ENCODE measurements around the gene LGR5. TPM values are rescaled to one million over a fixed set of nuclear protein-coding genes. Genes with fewer than 3 reads are reported as not detected.
"Not testable (repeated sequence)": the region's sequence is repeated elsewhere in the genome, so short reads cannot be mapped to it uniquely, and the experiment has no call there.

LGR5 gene
- total RNA-seq, 1 donor from 2014 or later, result not detected

DNA sequence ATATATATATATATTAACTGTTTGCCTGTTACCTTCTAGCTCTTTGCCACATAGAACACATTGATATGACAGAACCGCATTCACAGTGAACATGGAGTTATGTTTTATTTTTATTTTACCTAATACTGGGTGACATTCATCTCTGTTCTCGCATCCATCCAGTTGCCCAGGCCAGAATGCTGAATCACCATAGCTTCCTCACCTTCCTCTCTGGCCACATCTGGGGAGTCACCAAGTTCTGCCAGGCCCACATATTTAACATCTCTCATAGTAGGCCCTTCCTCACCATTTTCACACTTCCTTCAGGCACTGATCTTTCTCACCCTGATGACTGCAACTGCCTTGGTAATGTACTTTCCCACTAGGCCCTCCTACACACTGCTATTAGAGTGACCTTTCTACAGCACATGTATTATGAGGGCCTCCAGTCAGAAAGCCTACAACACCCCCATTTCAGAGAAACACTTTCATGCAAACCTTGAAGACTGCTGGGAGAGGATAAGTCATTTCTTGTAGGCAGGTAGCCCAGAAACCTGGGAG, 106.8 kb downstream of the LGR5 start:
- intact Hi-C loops (cut with micrococcal nuclease), result no loop called here

DNA sequence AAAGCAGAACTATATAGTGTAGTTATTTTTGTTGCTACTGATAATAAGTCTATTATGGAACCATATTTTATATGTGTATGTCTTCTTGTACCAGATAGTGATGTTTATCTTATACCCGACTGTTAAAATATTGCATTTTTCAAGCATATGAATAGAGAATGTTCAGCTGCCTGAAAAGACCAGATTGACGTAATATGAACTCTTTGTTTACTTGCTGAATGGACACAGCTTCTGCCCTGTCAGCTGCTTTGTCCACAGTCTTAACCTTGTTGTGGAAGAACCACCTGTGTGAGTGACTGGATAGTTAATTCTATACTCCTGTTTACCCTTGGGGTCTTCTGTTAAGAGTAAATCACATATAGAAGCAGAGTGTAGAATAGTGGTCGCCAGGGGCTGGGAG, 109.3 kb downstream of the LGR5 start:
- intact Hi-C loops (cut with micrococcal nuclease), result no loop called here

DNA sequence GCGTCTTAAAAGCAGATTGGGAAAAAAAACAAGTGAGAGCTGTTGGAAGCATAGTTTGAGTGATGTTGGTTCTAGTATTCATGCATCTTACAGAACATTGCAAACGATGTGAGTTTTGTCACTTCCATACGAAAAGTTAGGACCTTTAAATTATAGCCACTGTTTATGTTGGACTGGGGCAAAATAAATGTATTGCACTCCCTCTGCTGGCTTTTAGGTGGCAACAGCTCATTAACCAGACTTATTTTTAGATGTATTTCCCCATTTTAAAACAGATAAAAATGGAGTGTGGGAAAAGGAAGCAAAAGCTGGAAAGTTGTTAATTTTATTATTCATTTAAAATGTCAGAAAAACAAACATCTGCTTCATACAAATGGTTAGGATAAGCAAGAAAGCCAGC, 111.9 kb downstream of the LGR5 start:
- intact Hi-C loops (cut with micrococcal nuclease), result loop anchor here (2.0 kb wide), 1 partner anchor 137 kb away; no protein-coding TSS in a partner anchor

DNA sequence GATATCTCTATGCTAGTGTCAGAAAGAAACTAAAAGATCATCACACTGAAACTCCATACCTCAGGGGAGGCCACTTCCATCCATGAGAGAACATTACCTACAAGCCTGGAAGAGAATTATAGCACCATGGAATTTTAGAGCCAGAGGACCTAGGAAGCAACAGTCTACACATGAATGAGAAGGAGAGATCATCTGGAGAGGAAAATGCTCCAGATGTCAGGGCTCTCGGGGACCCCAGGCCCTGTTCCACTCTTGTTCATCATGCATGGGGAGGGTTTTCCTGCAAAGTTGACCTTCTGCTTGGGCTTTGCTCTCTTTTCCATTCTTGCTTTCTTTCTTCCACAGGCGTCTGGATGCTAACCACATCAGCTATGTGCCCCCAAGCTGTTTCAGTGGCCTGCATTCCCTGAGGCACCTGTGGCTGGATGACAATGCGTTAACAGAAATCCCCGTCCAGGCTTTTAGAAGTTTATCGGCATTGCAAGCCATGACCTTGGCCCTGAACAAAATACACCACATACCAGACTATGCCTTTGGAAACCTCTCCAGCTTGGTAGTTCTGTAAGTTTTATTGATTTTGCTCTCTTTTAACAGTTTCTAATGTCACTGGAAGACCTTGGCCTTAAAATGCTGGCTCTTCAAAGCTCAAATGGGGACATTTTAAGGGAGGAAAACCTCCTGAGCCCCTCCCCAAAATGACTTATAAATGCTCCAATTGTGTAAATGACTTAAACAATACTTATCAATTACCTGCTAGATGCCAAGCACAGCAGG, 113.3 kb downstream of the LGR5 start:
- intact Hi-C loops (cut with micrococcal nuclease), result no loop called here

DNA sequence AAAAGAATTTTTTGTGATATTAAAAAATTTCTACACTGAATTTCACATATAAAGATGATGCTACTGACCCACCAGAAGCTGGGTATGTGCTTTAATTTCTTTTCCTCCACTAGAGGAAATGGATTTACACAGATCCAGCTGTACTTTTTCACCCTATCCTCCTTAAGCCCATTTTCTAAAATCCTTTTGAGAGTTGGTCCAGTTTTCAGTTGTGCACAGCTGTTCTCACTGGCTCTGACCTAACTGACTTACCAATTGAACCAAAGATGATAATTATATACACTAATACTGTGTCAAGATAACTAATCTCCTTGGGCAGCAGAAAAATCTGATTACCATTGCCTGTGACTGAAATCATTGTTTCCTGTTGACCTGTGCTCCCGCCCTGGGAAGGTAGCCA, 115.6 kb downstream of the LGR5 start:
- intact Hi-C loops (cut with micrococcal nuclease), result no loop called here

DNA sequence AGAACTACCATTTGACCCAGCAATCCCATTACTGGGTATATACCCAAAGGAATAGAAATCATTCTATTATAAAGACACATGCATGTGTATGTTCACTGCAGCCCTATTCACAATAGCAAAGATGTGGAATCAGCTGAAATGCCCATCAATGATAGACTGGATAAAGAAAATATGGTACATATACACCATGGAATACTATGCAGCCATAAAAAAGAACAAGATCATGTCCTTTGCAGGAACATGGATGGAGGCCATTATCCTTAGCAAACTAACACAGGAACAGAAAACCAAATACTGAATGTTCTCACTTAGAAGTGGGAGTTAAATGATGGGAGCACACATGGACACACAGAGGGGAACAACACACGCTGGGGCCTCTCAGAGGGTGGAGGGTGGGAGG, 116.2 kb downstream of the LGR5 start:
- intact Hi-C loops (cut with micrococcal nuclease), result not testable (repeated sequence)

DNA sequence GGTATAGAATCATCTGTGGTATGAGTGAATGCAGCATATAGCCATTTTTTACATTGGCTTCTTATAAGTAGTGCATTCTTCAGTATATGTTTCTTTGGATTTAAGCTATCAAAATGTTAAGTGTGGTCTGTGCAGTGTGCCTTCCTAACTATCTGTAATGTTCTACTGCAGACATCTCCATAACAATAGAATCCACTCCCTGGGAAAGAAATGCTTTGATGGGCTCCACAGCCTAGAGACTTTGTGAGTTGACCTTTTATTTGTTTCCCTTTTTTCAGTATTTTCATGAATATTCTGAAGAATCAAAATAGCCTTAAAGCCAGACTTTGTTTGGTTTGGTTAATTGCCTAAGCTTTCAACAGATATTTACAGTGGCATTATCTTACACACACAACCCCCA, 116.8 kb downstream of the LGR5 start:
- intact Hi-C loops (cut with micrococcal nuclease), result no loop called here

DNA sequence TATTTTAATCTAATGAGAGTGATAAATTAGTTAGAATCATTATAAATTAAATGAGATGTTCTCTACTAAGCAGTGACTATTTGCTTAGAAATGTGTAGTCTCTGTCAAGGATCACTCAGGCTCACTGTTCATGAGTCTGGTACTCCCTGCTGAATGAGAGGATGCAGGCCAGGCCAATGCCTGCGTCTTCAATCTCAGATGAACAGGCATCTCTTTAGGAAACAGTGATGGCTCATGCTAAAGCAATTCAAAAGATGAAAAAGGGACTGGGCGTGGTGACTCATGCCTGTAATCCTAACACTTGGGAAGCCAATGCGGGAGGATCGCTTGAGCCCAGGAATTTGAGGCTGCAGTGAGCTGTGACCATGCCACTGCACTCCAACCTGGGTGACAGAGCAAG, 117.3 kb downstream of the LGR5 start:
- intact Hi-C loops (cut with micrococcal nuclease), result no loop called here

DNA sequence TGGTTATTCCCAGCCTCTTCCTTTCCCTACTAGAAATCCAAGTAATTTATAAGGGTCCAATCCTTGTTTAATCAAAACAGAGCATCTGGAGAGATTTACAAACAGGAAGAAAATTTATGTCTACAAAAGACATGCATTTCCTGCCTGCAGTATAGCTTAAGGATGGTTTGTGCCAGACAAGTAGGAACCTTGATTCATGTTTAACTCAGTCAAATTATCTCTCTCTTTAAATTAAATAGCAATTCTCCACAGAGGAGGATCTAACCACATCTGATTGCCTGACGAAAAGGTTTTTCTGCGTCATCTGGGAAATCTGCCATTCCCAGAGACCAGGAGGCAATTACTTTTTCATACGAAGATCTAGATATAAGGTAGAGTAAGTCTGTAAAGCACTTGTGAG, 118.8 kb downstream of the LGR5 start:
- intact Hi-C loops (cut with micrococcal nuclease), result no loop called here

DNA sequence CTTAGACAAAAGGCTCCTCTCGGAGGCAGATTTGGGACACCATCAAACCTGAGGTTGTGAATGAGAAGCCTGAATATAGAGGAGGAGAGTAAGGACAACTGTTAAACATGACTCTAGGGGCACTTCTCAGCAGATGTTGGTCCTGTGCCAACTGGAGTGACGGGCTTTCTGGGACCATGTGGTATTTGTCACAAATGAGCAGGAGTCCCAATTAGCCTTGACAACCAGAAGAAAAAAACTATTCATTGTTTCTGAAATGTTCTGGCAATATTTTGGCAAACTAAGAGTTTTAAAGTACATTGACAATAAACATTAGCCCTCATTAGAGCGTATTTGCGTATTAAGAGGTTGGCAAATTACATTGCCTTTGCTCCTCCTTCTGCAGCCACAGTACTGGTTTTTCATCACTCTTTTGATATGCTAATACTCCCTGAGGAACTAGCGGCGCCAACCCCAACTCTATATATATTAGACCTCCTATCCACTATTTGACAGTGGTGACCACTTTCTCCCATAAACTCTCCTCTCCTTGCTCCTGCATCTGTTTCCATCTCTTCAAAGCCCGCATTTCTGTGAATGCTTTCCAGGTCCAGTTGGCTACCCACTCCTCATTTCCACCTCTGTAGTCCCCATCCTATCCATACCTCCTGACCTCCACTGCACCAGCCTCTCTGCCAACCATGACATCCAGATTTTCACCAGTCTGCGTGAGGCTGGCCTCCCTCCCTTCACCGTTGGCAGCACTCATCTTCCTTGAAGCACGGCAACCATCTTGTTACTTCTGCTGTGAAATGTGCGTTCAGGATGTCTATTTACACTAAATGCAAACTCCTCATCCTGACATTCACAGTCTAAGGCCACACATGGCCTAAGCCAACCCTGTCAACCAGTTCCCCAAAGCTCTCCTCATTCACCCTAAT, 123.3 kb downstream of the LGR5 start:
- intact Hi-C loops (cut with micrococcal nuclease), result no loop called here

DNA sequence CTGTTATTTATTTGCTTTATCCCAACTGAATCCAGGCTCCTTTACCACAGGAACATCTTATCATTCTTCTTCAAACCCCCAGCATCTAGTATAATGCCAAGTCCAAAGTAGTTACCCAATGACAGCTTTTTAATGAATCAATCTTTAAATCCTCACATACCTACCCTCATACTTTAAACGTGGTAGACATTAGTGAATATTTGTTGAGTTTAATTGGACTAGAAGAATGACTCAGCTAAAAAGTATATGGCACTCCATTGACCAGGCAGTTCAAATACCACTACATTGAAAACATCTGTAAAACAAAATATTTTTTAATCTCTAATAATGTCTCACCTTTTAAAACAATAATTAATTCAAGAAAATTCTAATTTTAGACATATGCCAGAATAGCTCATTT, 125.9 kb downstream of the LGR5 start:
- intact Hi-C loops (cut with micrococcal nuclease), result no loop called here

DNA sequence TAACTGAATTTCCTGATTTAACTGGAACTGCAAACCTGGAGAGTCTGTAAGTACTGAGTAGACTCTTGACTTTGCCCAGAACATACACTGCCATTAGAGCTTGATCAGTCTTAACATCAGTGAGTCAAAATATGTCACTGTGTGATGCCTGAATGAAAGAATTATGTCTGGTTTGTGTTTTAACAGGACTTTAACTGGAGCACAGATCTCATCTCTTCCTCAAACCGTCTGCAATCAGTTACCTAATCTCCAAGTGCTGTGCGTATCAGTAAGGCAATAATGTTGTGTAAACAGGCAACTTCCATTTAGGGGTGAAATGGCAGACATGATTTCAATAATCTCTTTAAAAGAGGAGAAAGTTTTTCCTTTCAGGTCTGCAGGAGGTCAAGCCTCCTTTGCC, 127.1 kb downstream of the LGR5 start:
- intact Hi-C loops (cut with micrococcal nuclease), result no loop called here

DNA sequence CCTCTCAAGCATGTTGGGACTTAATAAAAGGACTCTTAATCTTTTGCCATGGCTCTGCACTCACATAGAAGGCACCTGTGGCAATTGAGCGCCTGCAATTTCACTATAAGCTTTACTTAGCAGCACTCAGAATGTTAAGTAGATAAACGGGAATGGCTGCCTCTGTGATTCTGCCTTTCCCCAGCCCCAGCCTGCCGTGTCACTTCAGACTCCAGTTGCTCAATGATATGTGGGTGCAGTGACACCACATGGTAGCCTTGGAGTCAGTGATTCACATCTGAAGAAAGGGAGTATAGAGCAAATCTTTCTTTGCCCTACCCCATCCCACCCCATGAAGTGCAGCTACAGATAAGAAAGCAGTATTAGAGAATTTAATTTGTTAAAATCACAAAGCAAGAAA, 127.9 kb downstream of the LGR5 start:
- intact Hi-C loops (cut with micrococcal nuclease), result no loop called here

DNA sequence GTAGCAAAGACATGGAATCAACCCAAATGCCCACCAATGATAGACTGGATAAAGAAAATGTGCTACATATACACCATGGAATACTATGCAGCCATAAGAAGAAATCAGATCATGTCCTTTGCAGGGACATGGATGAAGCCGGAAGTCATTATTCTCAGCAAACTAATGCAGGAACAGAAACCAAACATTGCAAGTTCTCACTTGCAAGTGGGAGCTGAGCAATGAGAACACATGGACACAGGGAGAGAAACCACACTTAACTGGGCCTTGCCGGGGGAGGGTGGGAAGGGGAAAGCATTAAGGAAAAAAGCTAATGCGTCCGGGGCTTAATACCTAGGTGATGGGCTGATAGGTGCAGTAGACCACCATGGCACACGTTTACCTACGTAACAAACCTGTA, 130.3 kb downstream of the LGR5 start:
- intact Hi-C loops (cut with micrococcal nuclease), result not testable (repeated sequence)

DNA sequence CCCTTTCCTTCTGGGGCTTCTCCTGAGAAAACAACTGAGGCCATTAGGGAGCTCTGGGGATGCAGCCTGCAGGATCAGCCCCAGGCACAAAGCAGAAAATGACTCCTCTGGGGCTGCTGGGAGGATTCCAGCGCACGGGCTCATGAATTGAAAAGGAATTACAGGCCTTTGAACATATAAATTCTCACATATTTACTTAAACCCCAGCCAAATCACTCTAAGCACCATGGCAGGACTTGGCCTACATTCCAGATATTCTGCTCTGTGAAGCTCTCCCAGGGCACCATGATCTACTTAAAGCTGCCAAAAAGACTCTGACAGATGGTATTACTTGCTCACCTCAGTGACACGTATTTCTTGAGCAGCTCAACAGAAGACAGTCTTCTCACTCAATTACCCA, 136.9 kb downstream of the LGR5 start:
- intact Hi-C loops (cut with micrococcal nuclease), result no loop called here

DNA sequence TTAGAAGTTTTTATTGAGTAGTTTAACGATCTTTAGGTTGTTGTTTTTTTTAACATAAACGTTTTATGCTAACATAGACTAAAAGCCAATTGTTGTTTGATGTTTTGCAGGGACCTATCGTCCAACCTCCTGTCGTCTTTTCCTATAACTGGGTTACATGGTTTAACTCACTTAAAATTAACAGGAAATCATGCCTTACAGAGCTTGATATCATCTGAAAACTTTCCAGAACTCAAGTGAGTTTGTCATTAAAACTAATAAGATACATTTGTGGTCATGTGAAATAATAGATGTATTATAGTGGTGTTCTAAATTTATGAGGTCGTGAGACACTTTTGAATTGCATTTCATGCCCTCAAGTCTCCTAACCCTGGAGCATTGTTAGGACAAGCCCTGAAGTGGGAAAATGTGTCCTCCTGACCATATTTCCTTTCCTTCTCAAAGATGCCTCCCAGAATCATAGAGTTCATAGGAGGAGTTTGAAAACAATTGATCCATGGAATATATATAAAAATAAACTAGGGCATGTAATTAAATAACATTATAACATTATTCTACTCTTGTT, 139.2 kb downstream of the LGR5 start:
- intact Hi-C loops (cut with micrococcal nuclease), result no loop called here

DNA sequence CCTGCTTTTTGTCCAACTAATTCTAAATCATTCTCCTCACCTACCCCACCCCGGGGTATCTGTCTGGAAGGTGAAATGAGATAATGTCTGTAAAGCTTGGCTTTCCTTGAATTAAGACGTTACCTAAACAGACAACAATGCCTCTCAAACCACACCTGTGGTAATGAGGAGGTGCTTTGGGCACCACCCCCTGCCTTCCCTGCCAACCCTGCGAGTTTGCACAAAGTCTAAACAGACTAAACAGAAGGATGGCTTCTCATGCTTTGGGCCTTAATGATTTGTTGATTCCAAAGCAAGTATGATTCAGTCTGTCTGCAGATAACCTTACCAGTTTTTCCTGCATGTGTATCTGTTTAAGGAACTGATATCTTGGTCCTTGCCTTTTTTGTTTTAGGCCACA, 141.6 kb downstream of the LGR5 start:
- intact Hi-C loops (cut with micrococcal nuclease), result no loop called here

DNA sequence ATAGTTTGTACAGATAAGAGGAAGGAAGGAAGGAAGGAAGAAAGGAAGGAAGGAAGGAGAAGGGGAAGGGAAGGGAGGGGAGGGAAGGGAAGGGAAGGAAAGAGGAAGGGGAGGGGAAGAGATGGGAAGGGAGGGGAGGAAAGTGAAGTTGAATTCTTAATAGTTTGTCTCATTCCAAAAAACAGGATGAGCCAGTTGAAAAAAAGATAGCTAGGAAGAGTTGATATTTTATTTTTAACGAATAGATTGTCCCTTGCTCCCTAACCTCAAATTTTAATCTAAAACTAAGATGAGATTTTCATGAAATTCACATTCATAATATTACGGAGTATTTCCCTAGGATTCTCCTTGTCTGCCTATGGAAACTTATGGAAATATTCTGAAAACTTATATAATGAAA, 143.3 kb downstream of the LGR5 start:
- intact Hi-C loops (cut with micrococcal nuclease), result no loop called here

DNA sequence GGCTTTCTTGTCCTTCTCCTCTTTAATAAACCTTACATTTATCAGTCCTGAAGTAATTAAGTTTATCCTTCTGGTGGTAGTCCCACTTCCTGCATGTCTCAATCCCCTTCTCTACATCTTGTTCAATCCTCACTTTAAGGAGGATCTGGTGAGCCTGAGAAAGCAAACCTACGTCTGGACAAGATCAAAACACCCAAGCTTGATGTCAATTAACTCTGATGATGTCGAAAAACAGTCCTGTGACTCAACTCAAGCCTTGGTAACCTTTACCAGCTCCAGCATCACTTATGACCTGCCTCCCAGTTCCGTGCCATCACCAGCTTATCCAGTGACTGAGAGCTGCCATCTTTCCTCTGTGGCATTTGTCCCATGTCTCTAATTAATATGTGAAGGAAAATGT, 144.8 kb downstream of the LGR5 start:
- intact Hi-C loops (cut with micrococcal nuclease), result no loop called here

DNA sequence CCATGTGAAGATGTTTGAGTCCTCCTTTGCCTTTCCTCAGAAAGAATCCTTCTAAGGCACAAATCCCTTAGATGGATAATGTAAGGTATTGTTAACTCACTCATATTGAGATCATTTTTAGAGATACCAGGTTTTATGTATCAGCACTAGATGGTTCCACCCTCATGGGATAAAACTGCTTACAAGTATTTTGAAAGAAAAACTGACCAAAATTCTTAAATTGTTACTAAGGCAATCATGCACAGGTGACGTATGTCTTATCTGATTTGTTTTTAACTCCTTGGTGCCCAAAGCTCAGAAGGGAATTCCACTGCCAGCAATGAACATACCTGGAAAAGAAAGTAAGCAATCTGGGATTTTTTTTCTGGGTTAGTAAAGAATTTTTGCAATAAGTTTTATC, 145.6 kb downstream of the LGR5 start:
- intact Hi-C loops (cut with micrococcal nuclease), result no loop called here

DNA sequence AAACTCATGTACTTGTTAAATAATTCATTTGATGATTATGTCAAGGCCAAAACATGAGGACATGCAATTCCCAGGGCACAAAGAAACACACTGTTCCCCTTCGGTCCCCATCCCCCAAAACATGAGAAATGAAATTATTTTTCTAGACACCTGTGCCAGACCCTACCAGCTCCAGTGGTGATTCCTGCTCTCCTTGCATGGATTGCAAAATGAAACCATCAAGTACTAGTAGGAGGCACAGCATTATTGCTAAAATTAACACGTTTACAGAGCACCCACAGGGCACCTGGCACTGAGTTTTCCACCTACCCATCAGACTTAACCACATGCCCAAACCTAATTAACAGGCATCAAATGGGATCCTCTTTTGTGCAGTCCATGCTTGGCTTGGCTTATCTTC, 147.4 kb downstream of the LGR5 start:
- intact Hi-C loops (cut with micrococcal nuclease), result no loop called here

DNA sequence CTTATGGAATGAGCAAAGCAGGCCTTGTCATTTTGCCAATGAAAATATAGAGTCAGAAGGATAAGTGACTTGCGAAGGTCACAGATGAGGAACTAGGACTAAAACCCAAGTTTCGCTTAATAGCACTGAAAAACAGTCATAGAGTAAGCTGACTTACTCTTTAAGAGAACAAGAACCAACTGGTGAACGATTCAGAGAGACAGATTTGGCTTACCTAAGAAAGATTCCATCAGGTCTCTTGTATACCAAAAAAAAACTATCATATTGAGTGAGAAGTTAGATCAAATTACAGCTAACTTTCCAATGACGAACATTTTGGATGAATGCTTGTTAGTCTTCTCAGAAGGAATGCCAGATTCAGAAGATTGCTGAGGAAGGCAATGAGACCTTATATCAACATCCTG, 149.9 kb downstream of the LGR5 start:
- intact Hi-C loops (cut with micrococcal nuclease), result no loop called here

Data from T-helper 2 cell treated with Interferon-gamma antibody and Interleukin-4, amounts not matched to agents 100 ng/mL and 5 ng/mL, for 36 hours (primary cell).